Mesangial cell (primary cell): ENCODE data around the gene LRRC17. TPM values are rescaled to one million over a fixed set of nuclear protein-coding genes. Genes with fewer than 3 reads are reported as not detected.

Experiments
- total RNA-seq: library from RNA; depleted of rRNA; stranded (reverse); fragments of >200 nt; gene quantifications from 2 replicates; pipeline ENCODE4 v1.2.3, GENCODE V29; 2015

The LRRC17 gene, protein sequence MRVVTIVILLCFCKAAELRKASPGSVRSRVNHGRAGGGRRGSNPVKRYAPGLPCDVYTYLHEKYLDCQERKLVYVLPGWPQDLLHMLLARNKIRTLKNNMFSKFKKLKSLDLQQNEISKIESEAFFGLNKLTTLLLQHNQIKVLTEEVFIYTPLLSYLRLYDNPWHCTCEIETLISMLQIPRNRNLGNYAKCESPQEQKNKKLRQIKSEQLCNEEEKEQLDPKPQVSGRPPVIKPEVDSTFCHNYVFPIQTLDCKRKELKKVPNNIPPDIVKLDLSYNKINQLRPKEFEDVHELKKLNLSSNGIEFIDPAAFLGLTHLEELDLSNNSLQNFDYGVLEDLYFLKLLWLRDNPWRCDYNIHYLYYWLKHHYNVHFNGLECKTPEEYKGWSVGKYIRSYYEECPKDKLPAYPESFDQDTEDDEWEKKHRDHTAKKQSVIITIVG
- 23.5 and 71.7 TPM in 2 replicates for total RNA-seq

DNA sequence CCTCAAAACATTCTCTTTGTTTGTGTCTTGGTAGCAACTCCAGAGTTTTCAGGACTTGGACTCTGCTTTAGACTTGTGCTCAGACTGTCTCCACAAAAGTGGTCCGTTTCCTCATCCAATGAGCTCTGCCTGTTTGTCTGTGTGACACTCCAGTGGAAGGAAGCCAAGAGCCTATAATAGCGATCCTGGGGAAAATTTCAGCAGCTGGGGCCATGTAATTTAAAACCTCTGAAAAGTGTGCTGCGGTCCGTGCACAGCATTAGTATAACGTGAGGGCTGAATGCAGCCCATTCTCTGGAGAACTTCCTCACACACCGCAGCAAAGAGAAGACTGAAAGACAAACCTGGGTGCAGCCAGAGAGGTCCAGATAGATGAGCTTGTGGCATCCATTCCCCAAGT lies at the start of gene LRRC17:
TSS of gene LRRC17 (plus strand) at position 259 of the 400 bp plus-strand sequence. CDS start 20,914 bp downstream, outside the sequence.

Other genes with a start within 250 kb of the LRRC17 start
- 0.33 and 2.7 TPM in 2 replicates for gene POLR2J2, start 241.3 kb upstream of the LRRC17 start, total RNA-seq
- 7.2 and 8.1 TPM in 2 replicates for gene FAM185A, start 164.0 kb upstream of the LRRC17 start, total RNA-seq
- 0.49 and 1.1 TPM in 2 replicates for gene FBXL13, start 161.8 kb downstream of the LRRC17 start, total RNA-seq
- 37.8 and 41.5 TPM in 2 replicates for gene ARMC10, start 162.1 kb downstream of the LRRC17 start, total RNA-seq
- gene NAPEPLD, start 236.1 kb downstream of the LRRC17 start, total RNA-seq: 1.5 and 2.9 TPM in 2 replicates